GM21576 (cell line): ENCODE data around the gene RPL18A.
A peak's percentile ranks its signal among the peaks of the same experiment; 100 is the strongest.

Source experiments
- ATAC-seq: cut with Tn5 transposase; IDR thresholded peaks from one replicate; pipeline ENCODE4 v1.9.1; 2021; ENCODE audit warnings: mild to moderate bottlenecking, moderate library complexity; ENCODE audit not compliant: unreplicated experiment

Gene RPL18A

GRCh38 chr19:17859533-17860330, at the start of gene RPL18A:
Gene RPL18A, plus strand, starts transcription at chr19:17859910. Its CDS starts 47 bp downstream, at chr19:17859957.
- peak; percentile 93 for ATAC-seq

GRCh38 chr19:17811103-17811502, 48.6 kb upstream of the RPL18A start:
- no peak for ATAC-seq

GRCh38 chr19:17811681-17812080, 48.0 kb upstream of the RPL18A start:
- no peak for ATAC-seq

GRCh38 chr19:17812099-17812498, 47.6 kb upstream of the RPL18A start:
- ATAC-seq = no peak

GRCh38 chr19:17817668-17818363, 41.9 kb upstream of the RPL18A start:
- no peak for ATAC-seq

GRCh38 chr19:17821190-17821589, 38.5 kb upstream of the RPL18A start, which contains the start of gene INSL3:
Gene INSL3, minus strand, starts transcription at chr19:17821519. Its CDS starts 13 bp downstream, at chr19:17821506.
- no peak for ATAC-seq

GRCh38 chr19:17824339-17824738, 35.4 kb upstream of the RPL18A start:
- no peak for ATAC-seq

- no peak for ATAC-seq
These were observed 33.1 kb upstream of the RPL18A start for GRCh38 chr19:17826508-17827056.

GRCh38 chr19:17829855-17830566, 29.7 kb upstream of the RPL18A start:
- no peak for ATAC-seq

GRCh38 chr19:17830567-17831418, 28.9 kb upstream of the RPL18A start:
- ATAC-seq = no peak

- no peak for ATAC-seq
These were observed 28.3 kb upstream of the RPL18A start for GRCh38 chr19:17831419-17831888.

GRCh38 chr19:17832443-17833208, 27.1 kb upstream of the RPL18A start:
- no peak for ATAC-seq

- no peak for ATAC-seq
These were observed 25.1 kb upstream of the RPL18A start for GRCh38 chr19:17834350-17835181.

- no peak for ATAC-seq
These were observed 24.3 kb upstream of the RPL18A start for GRCh38 chr19:17835182-17836006.

GRCh38 chr19:17836530-17836929, 23.2 kb upstream of the RPL18A start:
- ATAC-seq = no peak

- no peak for ATAC-seq
These were observed 21.7 kb upstream of the RPL18A start for GRCh38 chr19:17837972-17838371.

GRCh38 chr19:17840019-17840418, 19.7 kb upstream of the RPL18A start:
- no peak for ATAC-seq

GRCh38 chr19:17841371-17841809, 18.3 kb upstream of the RPL18A start:
- ATAC-seq = no peak
